CD14-positive monocyte (primary cell): ENCODE measurements around the gene ELL3. TPM values are rescaled to one million over a fixed set of nuclear protein-coding genes. Genes with fewer than 3 reads are reported as not detected.
A peak's percentile ranks its signal among the peaks of the same experiment; 100 is the strongest.

ENCODE experiments used
- DNase-seq, 3 donors: peaks; one replicate each; pipeline ENCODE4 v3.0.0-alpha.2; 2011 to 2022
- H2AFZ ChIP-seq: 2 replicates; pipeline ENCODE4 v1.6.0; 2012; ENCODE audit warnings: mild to moderate bottlenecking, low read depth, low read length, inconsistent platforms; ENCODE audit not compliant: insufficient read depth, poor library complexity, severe bottlenecking
- H3K27ac ChIP-seq, 2 donors: 1 replicate in 1 of 2; 2 replicates in 1 of 2; pipeline ENCODE4 v1.5.1; 2012 to 2013; ENCODE audit warnings: low read length in 2 of 2, control low read depth in 1 of 2, inconsistent platforms in 1 of 2, low read depth in 1 of 2, mild to moderate bottlenecking in 1 of 2
- H3K27me3 ChIP-seq, 2 donors: one replicate each; pipeline versions ENCODE4 v1.6.0 to v1.6.1; 2011 to 2013; ENCODE audit warnings: low read length in 2 of 2; ENCODE audit not compliant: control insufficient read depth in 2 of 2, insufficient read depth in 2 of 2
- H3K36me3 ChIP-seq, 2 donors: replicated peaks in 1 of 2; 1 replicate in 1 of 2; 2 replicates in 1 of 2; pipeline versions ENCODE4 v1.5.1 to v1.6.1; 2012 to 2013; ENCODE audit warnings: low read length in 2 of 2, control low read depth in 1 of 2, inconsistent platforms in 1 of 2, mild to moderate bottlenecking in 1 of 2; ENCODE audit not compliant: insufficient read depth in 2 of 2, control insufficient read depth in 1 of 2
- H3K4me1 ChIP-seq, 2 donors: 1 replicate in 1 of 2; 2 replicates in 1 of 2; pipeline versions ENCODE4 v1.5.1 to v1.6.1; 2012 to 2013; ENCODE audit warnings: low read length in 2 of 2, control low read depth in 1 of 2, inconsistent platforms in 1 of 2, mild to moderate bottlenecking in 1 of 2, moderate library complexity in 1 of 2; ENCODE audit not compliant: insufficient read depth in 2 of 2, control insufficient read depth in 1 of 2
- H3K4me2 ChIP-seq: replicated peaks from 2 replicates; pipeline ENCODE3; 2012; ENCODE audit warnings: low read length, moderate library complexity, mild to moderate bottlenecking; ENCODE audit not compliant: poor library complexity, severe bottlenecking; ENCODE audit errors: extremely low read depth
- H3K4me3 ChIP-seq, 3 experiments: fragments of 200-600 bp in 1 of 3; sonication (generic) in 1 of 3; replicated peaks in 1 of 3; 1 replicate in 2 of 3; 2 replicates in 1 of 3; pipeline ENCODE4 v1.5.1; 2011 to 2013; ENCODE audit warnings: low read length in 3 of 3, mild to moderate bottlenecking in 3 of 3, control low read depth in 2 of 3, low read depth in 2 of 3, inconsistent platforms in 1 of 3, moderate library complexity in 1 of 3
- H3K79me2 ChIP-seq: 2 replicates; pipeline ENCODE4 v1.6.0; 2012; ENCODE audit warnings: mild to moderate bottlenecking, control low read depth, inconsistent platforms, low read length, moderate library complexity; ENCODE audit not compliant: insufficient read depth
- H3K9ac ChIP-seq: 2 replicates; pipeline ENCODE4 v1.6.0; 2017; ENCODE audit warnings: low read length, mild to moderate bottlenecking; ENCODE audit not compliant: insufficient read depth, poor library complexity, severe bottlenecking
- H3K9me3 ChIP-seq, 2 donors: replicated peaks in 1 of 2; 1 replicate in 1 of 2; 2 replicates in 1 of 2; pipeline versions ENCODE4 v1.5.1 to v1.6.1; 2012 to 2013; ENCODE audit warnings: low read length in 2 of 2, control low read depth in 1 of 2; ENCODE audit not compliant: control insufficient read depth in 1 of 2, insufficient read depth in 1 of 2
- H4K20me1 ChIP-seq: 2 replicates; pipeline ENCODE4 v1.6.0; 2012; ENCODE audit warnings: mild to moderate bottlenecking, low read length, control low read depth, moderate library complexity; ENCODE audit not compliant: insufficient read depth
- H3K27ac Mint-ChIP-seq, 7 donors: one replicate each; pipeline ENCODE4 v1.8.0; 2020; ENCODE audit warnings: mild to moderate bottlenecking in 7 of 7, mixed read lengths in 7 of 7, moderate library complexity in 6 of 7, inconsistent platforms in 2 of 7
- H3K27me3 Mint-ChIP-seq, 3 donors: one replicate each; pipeline ENCODE4 v1.8.0; 2021 to 2022; ENCODE audit warnings: low read depth in 3 of 3, mild to moderate bottlenecking in 3 of 3, mixed read lengths in 3 of 3, moderate library complexity in 3 of 3, inconsistent platforms in 1 of 3
- H3K36me3 Mint-ChIP-seq, 2 donors: one replicate each; pipeline ENCODE4 v1.8.0; 2020; ENCODE audit warnings: mixed read lengths in 2 of 2, inconsistent platforms in 1 of 2, mild to moderate bottlenecking in 1 of 2
- H3K4me1 Mint-ChIP-seq: one replicate; pipeline ENCODE4 v1.8.0; 2020; ENCODE audit warnings: mild to moderate bottlenecking, mixed read lengths
- H3K4me3 Mint-ChIP-seq, 2 donors: one replicate each; pipeline ENCODE4 v1.8.0; 2020; ENCODE audit warnings: mild to moderate bottlenecking in 2 of 2, mixed read lengths in 2 of 2, moderate library complexity in 1 of 2
- H3K9me3 Mint-ChIP-seq, 7 donors: one replicate each; pipeline ENCODE4 v1.8.0; 2020 to 2022; ENCODE audit warnings: mixed read lengths in 7 of 7, mild to moderate bottlenecking in 6 of 7, moderate library complexity in 6 of 7, inconsistent platforms in 2 of 7
- WGBS: methylation state at CpG from one replicate; pipeline ENCODE4 v1.1.5; 2013; ENCODE audit warnings: missing lambda C conversion rate; ENCODE audit not compliant: insufficient coverage; 5-methylcytosine and 5-hydroxymethylcytosine counted together
- intact Hi-C, 2 donors: fragments of 100-400 bp; cut with micrococcal nuclease; formaldehyde crosslinking; loops; one replicate each; pipeline versions ENCODE4 v1.15.0 to v1.15.1; 2023
- polyA plus RNA-seq, 3 donors: library from polyadenylated mRNA; depleted of rRNA in 1 of 3; unstranded in 2 of 3; stranded (reverse) in 1 of 3; fragments of 300-500 nt in 2 of 3; fragments of >200 nt in 1 of 3; fragmentation: Illumina TruSeq in 2 of 3; gene quantifications; 1 replicate in 2 of 3; 2 replicates in 1 of 3; pipeline ENCODE4 v1.2.3, GENCODE V29; 2012 to 2021
- TF ChIP-seq, protein P1 (sequence below): fragments of 200-600 bp; IDR thresholded peaks from one replicate; pipeline ENCODE4 v1.8.0; 2022; ENCODE audit warnings: antibody characterized with exemption, mild to moderate bottlenecking

The ELL3 gene
- polyA plus RNA-seq, 3 donors: 0.29 to 1.2 (median 0.60) TPM

DNA sequence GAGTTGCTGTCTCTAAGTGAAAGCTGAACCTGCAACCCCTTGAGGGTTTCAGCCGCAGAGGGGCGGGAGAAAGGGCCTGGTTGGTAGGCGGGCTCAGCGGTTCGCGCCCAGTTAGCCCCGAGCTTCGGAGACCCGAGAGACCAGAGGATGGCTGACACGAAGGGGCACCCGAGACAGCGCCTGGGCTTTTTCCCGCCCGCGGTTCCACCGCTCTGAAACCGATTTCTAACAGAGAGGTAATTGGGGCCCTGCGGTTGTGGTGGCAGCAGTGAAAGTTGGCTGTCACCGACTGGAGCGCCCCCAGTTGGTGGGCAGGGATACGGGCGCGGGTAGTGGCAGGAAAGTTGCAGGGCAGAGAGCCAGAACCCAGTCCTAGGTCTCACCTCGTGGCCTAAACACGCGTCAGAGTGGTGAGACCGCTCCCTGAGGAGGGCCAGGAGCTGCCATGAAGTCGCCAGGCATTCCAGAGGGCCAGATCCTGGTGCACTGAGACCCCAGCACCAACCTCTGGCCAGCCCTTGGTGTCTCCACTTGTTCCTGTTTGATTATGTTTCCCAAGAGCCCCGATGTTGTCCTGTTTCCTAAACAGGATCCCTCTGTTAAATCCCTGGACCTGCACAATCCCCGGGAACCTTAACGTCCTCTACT lies 625 bp upstream of the ELL3 start:
- Histone ChIP-seq H3K4me3 (peak overlapping the region; percentile 56 to 97 (median 94)), H3K4me2 (peak overlapping the region; percentile 77), H3K9me3 (no peaks in the 10 kb centered on the region), H3K27ac (peak overlapping the region; percentile 75 to 85), H3K27me3 (no peaks in the 10 kb centered on the region), H2AFZ (peak overlapping the region; percentile 89), H3K36me3 (peaks cover 5 to 17% of the 10 kb centered on the region in 2 donors), H3K4me1 (peaks cover 14 to 19% of the 10 kb centered on the region in 2 donors), H4K20me1 (no peaks in the 10 kb centered on the region), H3K9ac (peak overlapping the region; percentile 70), H3K79me2 (no peaks in the 10 kb centered on the region)
- TF ChIP-seq, protein P1, sequence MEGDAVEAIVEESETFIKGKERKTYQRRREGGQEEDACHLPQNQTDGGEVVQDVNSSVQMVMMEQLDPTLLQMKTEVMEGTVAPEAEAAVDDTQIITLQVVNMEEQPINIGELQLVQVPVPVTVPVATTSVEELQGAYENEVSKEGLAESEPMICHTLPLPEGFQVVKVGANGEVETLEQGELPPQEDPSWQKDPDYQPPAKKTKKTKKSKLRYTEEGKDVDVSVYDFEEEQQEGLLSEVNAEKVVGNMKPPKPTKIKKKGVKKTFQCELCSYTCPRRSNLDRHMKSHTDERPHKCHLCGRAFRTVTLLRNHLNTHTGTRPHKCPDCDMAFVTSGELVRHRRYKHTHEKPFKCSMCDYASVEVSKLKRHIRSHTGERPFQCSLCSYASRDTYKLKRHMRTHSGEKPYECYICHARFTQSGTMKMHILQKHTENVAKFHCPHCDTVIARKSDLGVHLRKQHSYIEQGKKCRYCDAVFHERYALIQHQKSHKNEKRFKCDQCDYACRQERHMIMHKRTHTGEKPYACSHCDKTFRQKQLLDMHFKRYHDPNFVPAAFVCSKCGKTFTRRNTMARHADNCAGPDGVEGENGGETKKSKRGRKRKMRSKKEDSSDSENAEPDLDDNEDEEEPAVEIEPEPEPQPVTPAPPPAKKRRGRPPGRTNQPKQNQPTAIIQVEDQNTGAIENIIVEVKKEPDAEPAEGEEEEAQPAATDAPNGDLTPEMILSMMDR: peak; percentile 92
- peak overlapping the region; percentile 84 to 95 (median 92) for H3K27ac Mint-ChIP-seq
- peaks cover 0 to 3% (median 2%) of the 10 kb centered on the region in 3 donors for H3K27me3 Mint-ChIP-seq
- H3K4me1 Mint-ChIP-seq: peaks cover 21% of the 10 kb centered on the region
- H3K9me3 Mint-ChIP-seq: no peaks in the 10 kb centered on the region
- H3K36me3 Mint-ChIP-seq: peaks cover 5 to 12% of the 10 kb centered on the region in 2 donors
- WGBS: 2% methylated on average over 31 of the region's 31 CpGs
- intact Hi-C loops: no loop called here
- peak; percentile 61 to 73 (median 66) for DNase-seq
- peak overlapping the region; percentile 93 to 94 for H3K4me3 Mint-ChIP-seq

DNA sequence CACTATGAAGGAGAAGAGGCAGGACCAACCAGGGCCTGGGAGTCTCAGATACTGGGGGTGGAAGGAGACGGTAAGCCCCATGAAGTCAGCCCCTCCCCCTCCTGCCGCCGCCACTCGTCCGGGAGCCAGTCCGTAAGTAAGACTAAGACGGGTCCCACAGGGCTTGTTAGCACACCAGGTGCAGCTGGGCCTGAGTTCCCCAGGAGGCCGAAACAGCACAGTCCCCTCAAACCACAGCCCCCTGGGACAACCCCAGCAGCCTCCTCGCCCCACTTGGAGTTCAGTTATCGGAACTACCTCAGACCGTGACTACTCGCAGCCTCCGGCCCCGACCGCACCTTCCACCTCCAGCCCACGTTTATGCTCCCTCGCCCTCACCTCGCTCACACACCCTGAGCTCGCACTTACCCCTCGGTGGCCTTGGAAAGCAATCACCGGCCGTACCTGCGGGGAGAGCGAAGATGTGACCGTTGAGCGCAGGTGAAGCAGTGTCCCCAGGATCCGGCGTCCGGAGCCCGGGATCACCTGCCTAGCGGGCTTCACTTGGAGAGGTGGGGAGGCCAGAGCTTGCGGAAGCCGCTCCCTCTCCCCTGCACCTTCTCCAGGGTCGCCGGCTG lies 557 bp downstream of the ELL3 start:
- H3K27me3 ChIP-seq: no peaks in the 10 kb centered on the region

More for the DNA sequence above, 557 bp downstream of the ELL3 start:
- Histone ChIP-seq H3K4me2 (peak overlapping the region; percentile 77), H3K9me3 (no peaks in the 10 kb centered on the region), H3K9ac (peak overlapping the region; percentile 70), H4K20me1 (peaks cover 5% of the 10 kb centered on the region), H3K79me2 (no peaks in the 10 kb centered on the region), H3K36me3 (peaks cover 11 to 29% of the 10 kb centered on the region in 2 donors), H3K4me1 (peaks cover 19 to 28% of the 10 kb centered on the region in 2 donors), H2AFZ (peak overlapping the region; percentile 89), H3K4me3 (peak overlapping the region; percentile 56 to 97 (median 94)), H3K27ac (peak overlapping the region in 1 of 2 donors; percentile 75)
- peaks cover 26% of the 10 kb centered on the region for H3K4me1 Mint-ChIP-seq
- peak overlapping the region; percentile 93 to 94 for H3K4me3 Mint-ChIP-seq
- 69% methylated on average over 24 of the region's 35 CpGs for WGBS
- TF ChIP-seq, protein P1: no peak
- DNase-seq: peak in 1 of 3 donors; percentile 19
- peak overlapping the region in 2 of 7 donors; percentile 20 to 94 for H3K27ac Mint-ChIP-seq
- peaks cover 14 to 23% of the 10 kb centered on the region in 2 donors for H3K36me3 Mint-ChIP-seq
- no peaks in the 10 kb centered on the region for H3K9me3 Mint-ChIP-seq
- peaks cover 0 to 3% (median 2%) of the 10 kb centered on the region in 3 donors for H3K27me3 Mint-ChIP-seq
- intact Hi-C loops: no loop called here
